ENCODE results near the gene TCF4.

Gene TCF4

DNA sequence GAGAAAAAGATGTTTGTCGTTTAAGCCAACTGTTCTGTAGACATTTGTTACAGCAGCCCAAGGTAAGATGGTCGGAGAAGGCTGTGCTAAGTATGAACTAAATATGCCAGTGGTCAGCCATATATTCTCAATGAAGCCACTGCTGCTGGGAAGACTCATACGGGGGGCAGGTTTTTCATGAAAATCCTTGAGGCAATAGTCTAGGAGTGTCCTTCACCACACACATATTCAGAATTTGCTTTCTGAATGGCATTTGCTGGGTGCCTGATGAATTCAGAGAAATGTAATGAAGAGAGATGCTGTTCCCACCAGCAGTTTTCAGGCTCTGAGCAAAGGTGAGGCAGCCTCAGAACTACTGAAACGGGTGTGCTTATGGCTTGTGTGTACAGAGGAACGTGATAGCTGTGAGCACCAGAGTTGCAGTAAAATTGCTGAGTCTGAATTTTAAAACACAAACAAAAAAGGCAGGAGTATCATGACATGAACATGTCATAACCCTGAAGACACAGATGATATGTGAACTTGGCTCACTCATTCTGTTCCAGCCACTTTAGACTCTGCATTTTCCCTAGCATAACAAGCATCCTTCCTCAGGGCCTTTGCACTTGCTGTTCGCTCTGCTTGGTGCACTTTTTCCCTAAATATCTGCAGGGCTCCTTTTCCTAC lies 21.3 kb upstream of the TCF4 start:
- ATAC-seq (ENCODE audit: low read depth): no peak
- Histone ChIP-seq H3K36me3 (ENCODE audit: low read depth) (no peaks in the 10 kb centered on the region), H3K9me3 (ENCODE audit: severe bottlenecking) (no peaks in the 10 kb centered on the region), H3K27me3 (ENCODE audit: insufficient read depth, poor library complexity, severe bottlenecking) (no peaks in the 10 kb centered on the region), H3K4me3 (ENCODE audit: severe bottlenecking) (no peak overlapping the region), H3K4me1 (ENCODE audit: insufficient read depth, poor library complexity, severe bottlenecking) (no peaks in the 10 kb centered on the region), H3K27ac (ENCODE audit: poor library complexity, severe bottlenecking) (no peak overlapping the region)
- TF ChIP-seq, protein P1, sequence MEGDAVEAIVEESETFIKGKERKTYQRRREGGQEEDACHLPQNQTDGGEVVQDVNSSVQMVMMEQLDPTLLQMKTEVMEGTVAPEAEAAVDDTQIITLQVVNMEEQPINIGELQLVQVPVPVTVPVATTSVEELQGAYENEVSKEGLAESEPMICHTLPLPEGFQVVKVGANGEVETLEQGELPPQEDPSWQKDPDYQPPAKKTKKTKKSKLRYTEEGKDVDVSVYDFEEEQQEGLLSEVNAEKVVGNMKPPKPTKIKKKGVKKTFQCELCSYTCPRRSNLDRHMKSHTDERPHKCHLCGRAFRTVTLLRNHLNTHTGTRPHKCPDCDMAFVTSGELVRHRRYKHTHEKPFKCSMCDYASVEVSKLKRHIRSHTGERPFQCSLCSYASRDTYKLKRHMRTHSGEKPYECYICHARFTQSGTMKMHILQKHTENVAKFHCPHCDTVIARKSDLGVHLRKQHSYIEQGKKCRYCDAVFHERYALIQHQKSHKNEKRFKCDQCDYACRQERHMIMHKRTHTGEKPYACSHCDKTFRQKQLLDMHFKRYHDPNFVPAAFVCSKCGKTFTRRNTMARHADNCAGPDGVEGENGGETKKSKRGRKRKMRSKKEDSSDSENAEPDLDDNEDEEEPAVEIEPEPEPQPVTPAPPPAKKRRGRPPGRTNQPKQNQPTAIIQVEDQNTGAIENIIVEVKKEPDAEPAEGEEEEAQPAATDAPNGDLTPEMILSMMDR (IDR thresholded peaks at IDR 0.05; ENCODE audit: poor library complexity, severe bottlenecking): no peak
- DNase-seq (ENCODE audit: low spot score): no peak

DNA sequence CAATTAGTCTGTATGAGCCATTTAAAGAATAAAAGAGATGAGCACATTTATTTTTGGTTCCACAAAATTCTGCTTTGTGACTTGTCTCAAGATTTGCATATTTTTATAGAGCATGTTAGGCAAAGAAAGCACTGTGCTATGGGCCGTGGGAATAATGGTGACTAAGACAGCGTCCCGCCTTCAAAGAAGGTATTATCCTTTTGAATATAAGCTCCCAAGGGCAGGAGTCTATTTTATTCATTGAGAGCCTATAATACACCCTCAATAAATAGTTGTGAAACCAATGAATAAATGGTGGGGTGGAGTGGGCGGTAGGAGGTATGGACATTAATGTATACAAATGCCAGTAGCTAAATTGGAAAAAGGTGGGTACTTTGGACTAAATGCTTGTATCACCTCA lies 20.5 kb upstream of the TCF4 start:
- Histone ChIP-seq H3K36me3 (ENCODE audit: low read depth) (no peaks in the 10 kb centered on the region), H3K4me1 (ENCODE audit: insufficient read depth, poor library complexity, severe bottlenecking) (no peaks in the 10 kb centered on the region), H3K4me3 (ENCODE audit: severe bottlenecking) (no peak overlapping the region), H3K27me3 (ENCODE audit: insufficient read depth, poor library complexity, severe bottlenecking) (no peaks in the 10 kb centered on the region), H3K9me3 (ENCODE audit: severe bottlenecking) (no peaks in the 10 kb centered on the region), H3K27ac (ENCODE audit: poor library complexity, severe bottlenecking) (no peak overlapping the region)
- TF ChIP-seq, protein P1 (IDR thresholded peaks at IDR 0.05; ENCODE audit: poor library complexity, severe bottlenecking): no peak
- no peak for DNase-seq (ENCODE audit: low spot score)
- no peak for ATAC-seq (ENCODE audit: low read depth)

DNA sequence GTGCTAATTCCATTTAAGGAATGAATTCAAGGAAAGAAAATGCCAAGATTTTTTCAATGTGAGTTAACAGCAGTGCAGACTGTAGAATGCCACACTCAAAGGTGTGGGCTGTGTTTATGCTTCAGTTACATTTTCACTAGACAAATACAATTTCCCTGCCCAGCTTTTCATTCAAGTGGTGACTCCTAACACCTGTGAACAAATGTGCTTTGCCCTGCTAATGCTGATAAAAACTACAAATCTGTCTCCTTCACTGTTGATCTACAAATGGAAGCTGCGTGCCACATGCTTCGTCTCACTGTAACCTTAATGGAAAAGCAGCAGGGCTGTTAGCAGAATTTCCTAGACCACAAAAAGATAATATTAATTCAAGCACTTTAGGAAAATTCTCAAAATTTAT lies 19.8 kb upstream of the TCF4 start:
- ATAC-seq (ENCODE audit: low read depth) (no peak), DNase-seq (ENCODE audit: low spot score) (no peak)
- no peak overlapping the region for H3K27ac ChIP-seq (ENCODE audit: poor library complexity, severe bottlenecking)
- TF ChIP-seq, protein P1 (IDR thresholded peaks at IDR 0.05; ENCODE audit: poor library complexity, severe bottlenecking): no peak
- no peaks in the 10 kb centered on the region for H3K27me3 ChIP-seq (ENCODE audit: insufficient read depth, poor library complexity, severe bottlenecking)
- no peaks in the 10 kb centered on the region for H3K36me3 ChIP-seq (ENCODE audit: low read depth)
- no peaks in the 10 kb centered on the region for H3K9me3 ChIP-seq (ENCODE audit: severe bottlenecking)
- H3K4me1 ChIP-seq (ENCODE audit: insufficient read depth, poor library complexity, severe bottlenecking): no peaks in the 10 kb centered on the region
- H3K4me3 ChIP-seq (ENCODE audit: severe bottlenecking): no peak overlapping the region

DNA sequence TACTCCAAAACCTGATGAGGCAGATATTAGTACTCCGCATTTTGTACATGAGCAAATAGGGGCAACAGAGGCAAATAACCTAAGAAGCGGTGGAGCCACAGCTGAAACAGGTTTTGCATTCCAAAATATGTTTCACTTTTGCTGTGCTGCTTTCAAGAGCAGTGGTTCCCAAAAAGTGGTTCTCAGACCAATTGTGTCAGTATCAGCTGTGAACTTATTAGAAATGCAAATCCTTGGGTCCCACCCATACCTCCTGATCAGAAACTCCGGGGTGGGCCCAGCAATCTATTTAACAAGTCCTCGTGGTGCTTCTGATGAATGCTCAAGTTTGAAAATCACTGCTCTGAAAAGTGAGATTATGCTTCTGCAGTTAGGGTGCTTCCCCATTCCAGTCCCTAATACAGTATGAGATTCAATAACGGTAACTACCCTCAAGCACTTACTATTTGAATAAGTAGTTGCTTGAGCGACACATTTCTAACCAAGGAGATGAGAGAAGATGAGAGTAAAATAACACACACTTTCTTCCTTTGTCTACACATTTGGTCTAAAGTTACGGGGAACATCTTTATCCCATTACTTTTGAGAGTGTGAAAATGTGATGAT lies 17.8 kb upstream of the TCF4 start:
- H3K9me3 ChIP-seq (ENCODE audit: severe bottlenecking): no peaks in the 10 kb centered on the region
- H3K36me3 ChIP-seq (ENCODE audit: low read depth): no peaks in the 10 kb centered on the region
- no peak overlapping the region for H3K27ac ChIP-seq (ENCODE audit: poor library complexity, severe bottlenecking)
- TF ChIP-seq, protein P1 (IDR thresholded peaks at IDR 0.05; ENCODE audit: poor library complexity, severe bottlenecking): no peak
- no peaks in the 10 kb centered on the region for H3K27me3 ChIP-seq (ENCODE audit: insufficient read depth, poor library complexity, severe bottlenecking)
- no peak overlapping the region for H3K4me3 ChIP-seq (ENCODE audit: severe bottlenecking)
- DNase-seq (ENCODE audit: low spot score) (no peak), ATAC-seq (ENCODE audit: low read depth) (no peak)
- H3K4me1 ChIP-seq (ENCODE audit: insufficient read depth, poor library complexity, severe bottlenecking): no peaks in the 10 kb centered on the region

DNA sequence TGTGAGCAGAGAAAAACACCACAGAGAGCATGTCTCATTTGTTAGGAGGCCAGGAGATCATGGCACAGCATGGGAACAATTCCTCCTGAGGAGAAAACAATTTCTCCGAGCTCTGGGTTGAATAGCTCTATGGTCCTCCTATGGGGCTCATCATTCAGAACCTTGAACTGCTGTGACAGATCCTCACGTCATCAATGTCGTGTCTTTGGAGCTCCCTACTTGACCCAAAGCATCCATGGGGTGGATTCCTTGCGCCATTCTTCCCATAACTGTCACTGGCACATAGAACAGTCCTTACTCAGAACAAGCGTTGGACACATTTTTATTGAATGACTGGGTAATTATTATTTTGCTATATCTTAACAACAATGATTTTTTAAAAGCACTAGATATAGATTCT lies 15.8 kb upstream of the TCF4 start:
- Histone ChIP-seq H3K4me1 (ENCODE audit: insufficient read depth, poor library complexity, severe bottlenecking) (no peaks in the 10 kb centered on the region), H3K27ac (ENCODE audit: poor library complexity, severe bottlenecking) (no peak overlapping the region), H3K4me3 (ENCODE audit: severe bottlenecking) (no peak overlapping the region), H3K9me3 (ENCODE audit: severe bottlenecking) (no peaks in the 10 kb centered on the region), H3K36me3 (ENCODE audit: low read depth) (no peaks in the 10 kb centered on the region), H3K27me3 (ENCODE audit: insufficient read depth, poor library complexity, severe bottlenecking) (no peaks in the 10 kb centered on the region)
- TF ChIP-seq, protein P1 (IDR thresholded peaks at IDR 0.05; ENCODE audit: poor library complexity, severe bottlenecking): no peak
- ATAC-seq (ENCODE audit: low read depth): no peak
- DNase-seq (ENCODE audit: low spot score): no peak
